SH-SY5Y (cell line): Measurements from ENCODE around the gene WDR4.

Experiments used
- GATA2 ChIP-seq: IDR thresholded peaks from 2 replicates; pipeline ENCODE4 v1.6.1; 2011; ENCODE audit warnings: mild to moderate bottlenecking, low read depth, low read length
- GATA3 ChIP-seq: IDR thresholded peaks from 2 replicates; pipeline ENCODE4 v1.6.1; 2011; ENCODE audit warnings: low read depth, mild to moderate bottlenecking, low read length, moderate library complexity

DNA sequence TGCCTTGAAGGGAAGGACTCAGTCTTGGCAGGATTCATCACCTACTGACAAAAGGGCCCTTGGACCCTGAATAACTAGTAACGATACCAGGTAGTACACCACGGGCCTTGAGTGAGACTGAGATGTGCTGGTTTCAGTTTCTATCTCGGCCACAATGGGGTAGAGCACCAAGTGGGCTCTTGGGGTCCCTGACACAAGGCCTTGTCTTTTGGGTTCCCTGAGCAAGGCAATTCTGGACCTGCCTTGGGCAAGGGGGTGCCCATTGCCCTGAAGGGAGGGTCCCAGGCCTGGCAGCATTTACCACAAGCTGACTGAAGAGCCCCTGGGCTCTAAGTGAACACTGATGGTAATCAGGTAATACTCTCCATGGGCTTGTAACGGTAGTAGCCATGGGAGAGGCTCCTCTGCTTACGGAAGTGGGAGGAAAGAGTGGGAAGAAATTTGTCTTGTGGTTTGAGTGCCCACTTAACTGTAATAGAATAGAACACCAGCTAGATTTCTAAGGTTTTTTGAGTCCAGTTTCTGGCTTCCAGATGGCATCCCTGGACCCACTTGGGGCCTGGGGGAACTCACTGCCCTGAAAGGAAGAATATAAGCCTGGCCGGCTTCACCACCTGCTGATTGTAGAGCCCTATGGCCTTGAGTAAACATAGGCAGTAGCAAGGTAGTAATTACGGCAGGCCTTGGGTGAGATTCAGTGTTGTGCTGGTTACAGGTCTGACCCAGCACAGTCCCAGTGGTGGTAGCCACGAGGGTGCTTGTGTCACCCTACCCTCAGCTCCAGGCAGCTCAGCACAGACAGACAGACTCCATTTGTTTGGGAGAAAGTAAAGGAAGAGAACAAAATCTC lies 58.5 kb downstream of the WDR4 start:
- TF ChIP-seq GATA2: no peak
- no peak for TF ChIP-seq GATA3
